HepG2 (cell line): ENCODE measurements around the gene APLF.

Experiments
- CTCF ChIP-seq: sonication (generic); formaldehyde crosslinking; IDR thresholded peaks from 2 replicates; pipeline ENCODE4 v1.5.0; 2020; ENCODE audit warnings: mild to moderate bottlenecking, missing genetic modification reagents, moderate library complexity
- FOXA1 ChIP-seq, 2 experiments: fragments of 450-650 bp in 1 of 2; sonication (generic) in 1 of 2; formaldehyde crosslinking in 1 of 2; IDR thresholded peaks; 2 replicates each; pipeline versions ENCODE4 v1.4.0 to v1.6.1; 2016 to 2020; ENCODE audit warnings: missing genetic modification reagents in 1 of 2
- NFIC ChIP-seq: IDR thresholded peaks from 2 replicates; pipeline ENCODE4 v1.6.1; 2012; ENCODE audit warnings: mild to moderate bottlenecking, low read length, inconsistent platforms
- ONECUT2 ChIP-seq: sonication (generic); formaldehyde crosslinking; IDR thresholded peaks from 2 replicates; pipeline ENCODE4 v1.4.0; 2020; ENCODE audit warnings: missing genetic modification reagents
- PHF8 ChIP-seq: sonication (generic); formaldehyde crosslinking; IDR thresholded peaks from 2 replicates; pipeline ENCODE4 v1.5.0; 2020; ENCODE audit warnings: missing genetic modification reagents
- POLR2A ChIP-seq, 2 experiments: IDR thresholded peaks; 2 replicates each; pipeline ENCODE4 v1.6.1; 2011; ENCODE audit warnings: low read depth in 2 of 2, low read length in 2 of 2, mild to moderate bottlenecking in 1 of 2, moderate library complexity in 1 of 2; ENCODE audit not compliant: insufficient read depth in 1 of 2
- STAT6 ChIP-seq: sonication (generic); formaldehyde crosslinking; IDR thresholded peaks from 2 replicates; pipeline ENCODE4 v1.4.0; 2020; ENCODE audit warnings: missing genetic modification reagents, mild to moderate bottlenecking, borderline replicate concordance
- TBX3 ChIP-seq: fragments of 450-650 bp; IDR thresholded peaks from 2 replicates; pipeline ENCODE4 v1.6.1; 2017; ENCODE audit warnings: antibody characterized with exemption, mild to moderate bottlenecking, inconsistent platforms, borderline replicate concordance
- ZNF138 ChIP-seq: sonication (generic); formaldehyde crosslinking; IDR thresholded peaks from 2 replicates; pipeline ENCODE4 v1.5.0; 2020; ENCODE audit warnings: mild to moderate bottlenecking, low read depth, missing genetic modification reagents

GRCh38 chr2:68606759-68607158 lies 139.4 kb downstream of the APLF start:
- no peak for TF ChIP-seq CTCF (CRISPR knock-in tag)
- TF ChIP-seq PHF8 (CRISPR knock-in tag): no peak
- no peak for TF ChIP-seq ZNF138 (CRISPR knock-in tag)
- TF ChIP-seq FOXA1 (IDR thresholded peaks at IDR 0.05): no peak
- TF ChIP-seq FOXA1 (CRISPR knock-in tag; IDR thresholded peaks at IDR 0.05): no peak
- TF ChIP-seq TBX3: no peak
- no peak for TF ChIP-seq POLR2A (IDR thresholded peaks at IDR 0.05; ENCODE audit: insufficient read depth in 1 of 2, low read depth in 2 of 2, low read length in 2 of 2)
- TF ChIP-seq NFIC: no peak
- TF ChIP-seq STAT6 (CRISPR knock-in tag): no peak
- TF ChIP-seq ONECUT2 (CRISPR knock-in tag): no peak
